Stimulated activated CD8-positive, alpha-beta memory T cell treated with anti-CD3 and anti-CD28 coated beads, Interleukin-12 subunit alpha, Interleukin-12 subunit beta, amount 100 ng/mL, for 24 hours (primary cell): ENCODE data around the gene LHX2.

Experiments used
- DNase-seq: peaks from one replicate; pipeline ENCODE4 v3.0.0-alpha.2; 2020; ENCODE audit errors: extremely low read depth

LHX2 gene

DNA sequence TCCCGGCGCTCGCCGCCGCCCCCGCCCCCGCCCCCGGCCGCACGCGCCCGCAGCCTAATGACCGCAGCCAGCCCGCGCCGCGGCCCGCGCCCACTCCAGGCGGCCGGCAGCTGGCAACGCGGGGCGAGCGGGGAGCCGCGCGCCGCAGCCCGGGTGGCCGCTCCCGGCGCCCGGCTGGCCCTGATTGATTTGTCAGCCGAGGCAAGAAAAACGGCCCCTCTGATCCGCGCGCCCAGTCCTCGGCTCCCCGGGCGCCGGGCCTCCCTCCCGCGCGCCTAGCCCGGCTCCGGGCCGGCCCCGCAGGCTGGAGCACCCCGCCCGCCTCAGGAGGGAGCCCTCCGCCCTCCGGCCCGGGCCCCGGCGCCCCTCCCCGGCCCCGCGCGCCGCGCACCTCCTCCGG lies 11.9 kb upstream of the LHX2 start:
- DNase-seq = no peak

DNA sequence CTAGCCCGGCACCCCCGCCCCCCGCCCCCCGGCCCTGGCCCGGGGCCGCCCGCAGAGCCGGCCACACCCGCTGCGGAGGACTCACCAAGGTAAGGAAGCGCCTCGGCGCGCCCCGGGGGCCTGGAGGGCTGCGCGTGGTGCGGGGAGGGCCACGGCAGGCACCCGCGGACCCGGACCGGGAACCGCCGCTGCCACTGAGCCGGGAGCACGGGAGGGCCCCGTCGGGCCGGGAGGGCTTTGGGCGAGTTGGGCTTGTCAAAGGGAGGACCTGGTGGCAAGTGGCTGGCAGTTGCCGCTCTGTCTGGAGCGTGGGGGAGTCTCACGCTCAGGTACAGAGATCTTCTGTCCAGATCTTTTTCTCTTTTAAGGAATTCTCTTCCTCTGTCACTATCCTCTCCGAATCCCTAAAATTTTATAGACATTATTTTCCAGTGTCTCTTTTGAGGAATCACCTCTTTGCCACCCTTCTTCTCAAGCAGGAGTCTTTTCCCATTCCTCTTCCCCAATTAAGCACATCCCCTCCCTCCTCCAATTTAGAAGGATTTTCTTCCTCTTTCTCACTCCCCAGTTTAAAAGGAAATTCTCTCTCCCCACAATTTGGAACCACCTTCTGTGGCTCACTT lies 11.3 kb upstream of the LHX2 start:
- DNase-seq = no peak

DNA sequence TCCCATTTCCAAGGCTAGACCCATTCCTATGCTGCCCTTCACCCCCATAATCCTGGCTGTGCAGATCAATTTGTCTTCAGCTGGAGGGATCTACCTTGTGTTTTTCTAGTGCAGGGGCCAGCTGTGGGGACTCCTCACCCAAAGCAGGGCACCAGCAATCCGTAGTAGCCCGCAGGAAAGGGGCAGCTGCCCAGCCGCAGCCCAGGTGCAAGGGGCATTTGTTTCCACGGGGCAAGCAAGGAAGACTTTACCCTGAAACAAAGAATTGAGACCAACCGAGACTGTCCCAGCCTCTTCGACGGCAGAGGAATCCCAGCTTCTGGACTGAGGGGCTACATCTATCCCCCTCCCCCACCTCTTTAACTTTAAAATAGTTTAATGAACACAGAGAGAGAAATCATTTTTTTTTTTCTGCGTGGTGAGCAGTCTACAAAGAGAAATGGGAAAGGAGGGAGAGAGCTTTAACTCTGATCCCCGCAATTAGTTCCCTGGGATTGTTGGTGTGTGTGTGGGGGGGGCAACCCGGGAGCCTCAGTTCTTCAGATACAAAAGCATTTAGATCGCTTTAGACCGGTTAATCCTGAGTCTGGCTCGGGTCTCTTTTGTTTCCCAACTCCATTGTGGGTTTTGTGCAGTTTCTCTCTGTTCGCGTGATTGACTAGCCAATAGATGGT lies 10.6 kb upstream of the LHX2 start:
- no peak for DNase-seq

DNA sequence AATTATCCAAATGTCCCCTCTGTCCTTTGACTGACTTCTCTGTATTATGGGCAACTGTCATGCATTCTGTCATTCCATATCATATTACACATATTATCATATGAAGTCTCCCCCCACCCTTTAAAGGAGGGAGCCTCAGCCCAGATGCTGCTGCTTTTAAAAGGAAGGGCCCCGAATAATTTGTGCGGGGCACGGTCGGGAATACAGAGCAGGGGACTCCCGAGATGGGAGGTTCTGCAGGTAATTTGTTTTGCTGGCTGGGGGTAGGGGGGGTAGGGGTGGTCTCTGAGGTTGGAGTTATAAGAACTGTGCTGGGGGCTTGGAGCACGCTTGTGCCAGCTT lies 10.1 kb upstream of the LHX2 start:
- no peak for DNase-seq

DNA sequence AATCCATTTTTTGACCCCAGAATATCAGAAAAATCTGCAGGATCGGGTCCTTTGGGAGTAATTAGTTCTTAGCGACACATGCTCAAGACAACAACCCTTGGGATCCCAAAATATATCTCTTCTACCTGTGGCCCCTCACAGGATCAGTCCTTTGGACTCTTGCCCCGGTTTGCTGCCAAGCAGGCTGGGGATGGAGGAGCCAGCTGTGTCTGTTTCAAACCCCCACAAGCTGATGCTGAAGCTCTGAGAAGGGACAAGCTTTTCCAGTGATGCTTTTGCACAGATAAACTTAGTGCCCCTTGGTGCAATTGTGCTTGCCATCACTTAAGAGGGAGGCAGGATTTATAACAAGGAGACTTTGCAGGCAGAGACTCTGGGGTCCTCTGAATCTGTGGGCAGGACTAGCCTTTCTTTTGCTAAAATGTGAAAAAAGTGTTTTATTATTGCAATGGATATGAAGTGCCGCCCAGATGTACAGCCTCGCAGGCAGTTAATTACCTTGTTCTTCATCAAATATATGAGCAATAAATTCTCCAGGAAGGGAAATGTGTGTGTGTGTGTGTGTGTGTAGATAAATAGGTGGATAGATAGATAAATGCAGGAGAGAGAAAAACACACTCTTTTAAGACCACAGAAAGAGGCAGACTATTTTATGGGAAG lies 9.6 kb upstream of the LHX2 start:
- DNase-seq = no peak

DNA sequence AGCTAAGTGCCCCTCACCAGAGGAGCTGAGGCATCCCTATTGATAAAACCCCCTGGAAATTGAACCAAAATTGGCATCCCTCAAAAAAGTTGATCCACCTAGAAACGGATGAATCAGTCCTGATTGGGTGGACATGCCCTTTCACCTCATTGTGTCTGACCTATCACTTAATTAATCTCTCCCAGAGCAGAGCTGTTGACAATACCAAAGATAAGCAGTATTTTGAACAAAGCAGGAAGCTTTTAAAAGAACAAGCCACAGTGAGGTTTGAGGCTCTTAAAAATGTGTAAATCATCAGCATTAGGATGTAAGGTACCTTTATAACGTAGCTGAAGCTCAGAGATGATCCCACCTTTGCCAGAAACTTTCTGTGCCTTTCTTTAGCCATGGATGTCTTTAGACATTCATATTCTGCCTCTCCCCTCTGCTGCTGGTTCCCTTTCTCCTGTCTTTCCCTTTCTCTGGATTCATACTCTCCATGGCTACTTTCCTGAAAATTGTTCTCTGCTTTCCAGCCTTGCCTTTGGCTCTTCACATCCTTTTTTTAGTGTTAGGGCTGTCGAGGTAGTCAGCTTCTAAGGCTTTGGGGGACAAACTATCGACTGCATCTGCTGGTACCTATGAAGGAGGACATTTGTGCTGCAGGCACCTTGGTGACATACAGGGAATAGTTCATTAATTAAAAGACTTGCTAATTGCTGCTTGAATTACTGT lies 7.8 kb upstream of the LHX2 start:
- DNase-seq = no peak

DNA sequence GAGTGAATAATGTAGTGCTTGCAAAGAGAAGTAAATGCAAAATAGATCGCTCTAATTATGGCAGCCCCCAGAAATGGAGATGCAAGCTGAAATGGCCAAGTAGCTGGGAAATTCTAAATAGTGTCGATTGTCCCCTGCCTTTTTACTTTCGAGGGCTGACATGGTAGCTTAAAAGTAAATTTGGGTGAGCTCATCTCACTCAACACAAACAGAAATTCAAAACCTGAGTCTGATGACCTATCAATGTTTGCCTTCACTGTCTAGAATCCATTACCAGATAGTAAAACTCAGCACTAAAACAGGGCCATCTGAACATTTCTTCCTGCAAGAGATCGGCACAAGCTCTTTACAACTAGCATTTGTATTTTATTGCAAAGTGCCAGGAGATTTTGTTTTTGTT lies 7.0 kb upstream of the LHX2 start:
- DNase-seq = no peak

DNA sequence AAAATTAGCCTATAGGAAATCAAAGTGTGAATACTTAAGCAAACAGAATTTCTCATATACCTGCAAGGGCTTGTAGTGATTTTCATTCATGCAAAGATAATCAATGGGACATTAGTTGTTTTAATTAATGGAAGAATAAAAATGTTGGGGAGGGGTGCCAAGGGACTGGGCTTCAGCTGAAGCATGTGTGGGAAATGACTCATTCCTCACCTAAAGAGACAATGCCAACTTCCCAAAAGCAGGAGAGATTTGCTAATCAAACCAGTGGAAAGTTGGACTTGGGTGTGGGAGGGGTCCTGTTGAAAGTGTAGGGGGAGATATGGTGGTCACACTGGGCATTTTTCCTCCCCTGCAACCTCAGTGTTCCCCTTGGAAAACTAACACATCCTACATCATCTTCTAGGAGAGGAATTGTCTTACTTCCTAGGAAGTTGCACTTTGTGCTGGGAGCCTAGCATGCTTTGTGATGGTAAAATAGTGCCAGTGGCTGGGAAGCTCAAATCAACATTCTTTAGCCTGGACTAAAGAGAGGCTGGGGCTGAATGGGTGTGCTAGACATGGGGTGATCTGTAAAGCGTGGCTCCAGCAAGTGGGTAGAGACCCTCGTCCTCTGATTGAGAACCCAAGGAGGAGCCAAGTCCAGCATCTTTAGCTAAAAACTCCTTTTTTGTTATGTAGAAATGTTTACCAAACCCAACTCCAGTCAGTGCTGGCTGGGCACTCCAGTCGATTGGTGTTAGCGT lies 6.4 kb upstream of the LHX2 start:
- no peak for DNase-seq

DNA sequence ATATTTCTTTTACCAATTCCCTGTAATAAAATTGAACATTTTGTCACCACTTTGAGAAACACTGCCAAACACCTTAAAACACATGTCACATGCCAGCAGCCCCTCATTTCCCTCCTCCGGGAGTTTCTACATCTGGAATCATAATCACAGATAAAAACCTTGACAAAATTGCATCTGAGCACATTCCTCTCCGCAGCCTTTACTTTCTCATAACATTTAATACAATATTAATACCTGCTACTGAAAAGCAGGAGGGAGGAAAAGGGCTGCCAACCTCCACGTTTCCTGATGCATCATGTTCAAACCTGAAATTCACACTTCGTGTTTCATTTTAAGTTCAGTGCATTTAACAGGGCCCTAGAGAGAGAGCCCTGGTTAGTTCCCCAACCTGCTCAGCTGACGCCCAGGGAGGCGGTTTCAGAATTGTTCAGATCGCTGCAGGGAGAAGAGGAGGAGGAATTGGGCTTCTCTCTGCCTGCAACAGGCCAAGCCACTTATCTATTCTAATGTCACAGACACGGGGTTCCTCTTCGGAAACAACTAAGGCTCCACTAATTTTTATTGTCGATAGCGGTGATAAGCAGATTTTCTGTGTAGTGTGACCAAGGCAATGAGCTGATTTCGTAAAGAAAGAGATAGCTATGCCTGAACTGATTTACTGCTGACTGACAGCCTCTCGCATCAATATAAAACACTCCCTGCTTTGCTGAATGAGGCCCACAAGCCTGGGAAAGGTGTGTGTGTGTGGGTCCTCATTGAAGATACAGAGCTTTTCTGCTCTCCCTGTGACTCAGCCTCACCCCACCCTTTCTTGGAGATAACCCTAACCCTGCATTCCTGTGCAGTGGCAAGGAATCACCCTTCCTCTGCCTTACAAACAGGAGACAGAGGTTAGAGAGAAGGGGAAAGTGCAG lies 4.9 kb upstream of the LHX2 start:
- DNase-seq = no peak

DNA sequence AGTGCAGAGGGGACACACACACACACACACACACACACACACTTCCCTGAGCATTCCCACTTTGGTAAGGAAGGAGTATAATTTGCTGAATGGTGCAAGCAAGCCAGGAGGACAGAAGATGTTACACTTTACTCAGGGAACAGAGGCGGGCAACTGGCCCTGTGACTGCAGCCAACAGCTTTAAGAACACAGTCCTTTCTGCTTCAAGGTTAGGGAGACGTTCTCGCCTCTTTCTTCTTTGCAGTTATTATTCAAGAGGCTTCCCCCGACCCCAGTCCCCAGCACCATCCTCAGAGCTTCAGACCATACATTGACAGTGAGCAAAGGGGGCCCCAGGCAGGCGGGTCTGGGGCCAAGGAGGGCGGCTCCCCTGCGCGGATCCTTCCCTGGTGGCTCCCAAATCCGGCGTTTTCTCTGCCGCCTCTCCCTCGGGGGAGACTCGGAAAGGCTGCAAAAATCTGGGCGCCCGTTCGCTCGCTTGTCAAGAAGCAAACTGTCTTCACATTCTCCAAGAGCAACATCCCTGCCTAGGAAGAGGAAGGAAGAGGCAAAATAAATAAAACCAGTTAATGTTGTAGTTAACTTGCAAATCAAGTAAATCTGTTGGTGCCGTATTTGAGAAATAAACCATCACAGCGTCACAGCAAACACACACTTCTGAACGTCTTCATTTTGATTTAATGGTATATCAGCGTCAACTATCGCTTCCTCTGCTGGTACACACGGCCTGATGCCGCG lies 3.8 kb upstream of the LHX2 start:
- no peak for DNase-seq

DNA sequence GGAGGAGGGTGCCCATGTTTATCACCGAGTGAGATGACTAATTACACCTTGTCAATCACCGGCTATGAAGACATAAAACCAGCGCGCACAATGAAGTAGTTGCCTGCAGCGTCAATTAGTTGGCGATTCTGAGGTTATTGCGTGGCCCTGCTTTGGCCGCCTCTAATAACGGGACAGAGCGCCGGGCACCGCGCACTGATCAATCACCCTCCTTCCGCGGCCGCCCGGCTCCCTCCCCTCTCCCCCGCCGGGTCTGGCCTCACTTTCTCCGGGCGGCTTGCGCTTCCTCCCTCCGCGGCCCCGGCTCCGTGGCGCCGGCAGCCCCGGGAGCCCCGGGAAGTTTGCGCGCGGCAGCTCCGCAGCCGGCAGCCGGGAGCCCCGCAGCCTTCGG lies 3.3 kb upstream of the LHX2 start:
- no peak for DNase-seq

DNA sequence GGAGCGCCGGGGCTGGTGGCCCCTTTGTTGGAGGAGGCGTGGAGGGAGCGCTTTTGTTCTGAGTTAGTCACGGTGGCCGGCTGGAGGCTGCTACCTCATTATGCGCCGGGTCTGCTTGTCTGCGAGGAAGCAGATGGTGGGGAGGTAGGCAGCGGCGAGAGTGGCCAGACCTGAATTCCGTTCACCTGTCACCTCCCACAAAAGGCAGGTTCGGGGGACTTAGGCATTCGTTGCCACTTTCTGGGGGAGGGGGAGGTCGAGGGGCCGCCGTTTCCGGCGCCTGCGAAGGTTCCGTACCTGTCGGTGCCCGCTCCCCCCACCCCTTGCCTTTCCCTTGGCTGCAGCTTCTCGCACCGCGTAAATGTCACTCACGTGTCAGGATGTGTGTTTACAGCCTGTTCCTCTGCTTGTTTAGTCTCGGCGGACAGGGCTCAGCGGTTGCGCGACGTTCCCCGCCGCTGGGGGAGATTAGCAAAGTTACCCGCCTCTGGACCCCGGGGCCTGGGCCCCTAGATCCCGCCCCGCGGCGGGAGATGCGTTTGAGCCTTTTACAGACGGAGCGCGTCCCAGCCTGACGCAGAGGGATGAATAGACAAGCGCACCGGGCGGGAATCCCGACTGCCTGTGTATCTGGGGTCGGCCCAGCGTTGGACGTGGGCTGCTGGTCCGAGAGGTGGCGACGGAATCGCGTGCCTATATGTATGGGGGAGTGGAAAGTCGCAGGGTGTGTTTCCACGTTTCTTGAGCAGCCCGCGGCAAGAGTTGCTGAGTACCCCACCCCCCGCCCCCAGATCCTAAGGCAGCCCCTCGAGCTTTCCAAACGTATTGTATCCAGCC lies 2.7 kb upstream of the LHX2 start:
- no peak for DNase-seq

DNA sequence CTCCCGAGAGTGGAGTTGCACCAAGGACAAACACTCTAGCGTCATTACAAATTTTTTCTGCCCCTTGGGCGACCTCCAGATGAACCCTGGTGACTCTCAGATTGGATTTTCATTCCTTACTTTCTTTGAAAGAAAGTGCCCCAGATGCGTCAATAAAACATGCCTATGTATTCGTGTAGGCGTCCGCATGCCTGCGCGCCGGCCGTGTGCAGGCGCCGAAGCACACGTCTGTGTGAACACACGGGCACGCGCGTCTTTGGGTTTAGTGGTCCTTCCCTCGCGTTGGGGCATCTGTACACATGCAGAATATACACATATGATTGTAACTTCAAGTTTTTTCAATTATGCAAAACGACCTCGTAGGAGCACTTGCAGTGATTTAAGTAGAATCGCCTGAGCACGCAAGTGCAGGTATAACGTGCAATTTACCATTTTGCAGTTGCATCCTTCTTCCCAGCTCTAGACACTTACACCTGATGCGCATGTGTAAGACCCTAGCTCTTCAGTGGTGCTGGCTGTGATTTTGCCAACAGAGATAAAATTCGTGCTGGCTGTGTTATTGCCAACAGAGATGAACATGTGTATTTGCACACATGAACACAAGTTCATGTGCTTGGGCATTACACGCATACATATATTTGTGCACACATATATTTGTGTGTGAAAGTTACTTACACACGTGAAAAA lies 1.9 kb upstream of the LHX2 start:
- no peak for DNase-seq

DNA sequence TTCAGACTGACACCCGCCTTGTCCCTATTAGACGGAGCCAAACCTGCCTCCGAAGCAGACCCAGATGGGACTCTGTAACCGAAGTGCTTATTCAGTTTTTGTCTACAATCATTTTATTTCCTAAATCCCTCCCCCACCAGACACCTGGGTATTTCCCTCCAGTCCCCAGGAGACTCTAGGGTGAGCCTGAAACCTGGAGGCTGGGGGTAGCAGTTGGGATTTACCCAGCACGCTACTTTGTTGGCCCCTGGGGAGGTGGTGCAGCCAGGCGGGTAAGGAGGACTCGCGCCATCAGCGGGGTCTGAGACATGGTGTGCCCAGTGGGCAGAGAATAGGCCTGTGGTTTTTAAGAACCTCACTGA lies 1.3 kb upstream of the LHX2 start:
- DNase-seq = no peak

DNA sequence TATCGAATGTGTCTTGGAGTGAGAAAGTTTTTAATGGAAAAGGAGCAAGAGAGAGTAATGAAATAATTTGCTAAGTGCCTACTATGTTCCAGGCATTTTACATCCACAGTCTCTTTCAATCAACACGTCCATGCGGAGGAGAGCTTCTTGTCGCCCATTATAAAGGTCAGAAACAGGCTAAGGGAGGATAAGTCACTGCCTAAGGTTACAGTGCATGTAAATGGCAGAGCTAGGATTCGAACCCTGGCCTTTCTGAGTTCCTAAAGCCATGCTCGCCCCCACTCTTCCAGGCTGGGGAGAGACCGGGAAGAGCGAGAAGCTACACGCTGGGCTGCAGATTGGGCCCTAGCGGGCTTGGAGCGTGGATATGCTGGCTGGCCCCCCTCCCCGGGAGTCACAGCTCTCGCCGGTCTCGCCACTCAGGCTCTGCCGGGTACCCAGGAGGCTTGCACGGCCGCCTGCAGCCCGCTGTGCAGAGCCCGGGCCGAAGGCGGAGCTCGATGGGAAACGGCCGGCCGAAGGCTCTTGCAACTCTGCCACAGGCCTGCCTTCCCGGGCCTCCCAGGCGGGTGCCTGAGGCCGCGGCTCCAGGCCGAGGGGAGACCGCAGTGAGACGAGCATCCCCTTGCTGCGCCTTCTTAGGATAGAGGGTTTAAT lies 775 bp upstream of the LHX2 start:
- DNase-seq = no peak

DNA sequence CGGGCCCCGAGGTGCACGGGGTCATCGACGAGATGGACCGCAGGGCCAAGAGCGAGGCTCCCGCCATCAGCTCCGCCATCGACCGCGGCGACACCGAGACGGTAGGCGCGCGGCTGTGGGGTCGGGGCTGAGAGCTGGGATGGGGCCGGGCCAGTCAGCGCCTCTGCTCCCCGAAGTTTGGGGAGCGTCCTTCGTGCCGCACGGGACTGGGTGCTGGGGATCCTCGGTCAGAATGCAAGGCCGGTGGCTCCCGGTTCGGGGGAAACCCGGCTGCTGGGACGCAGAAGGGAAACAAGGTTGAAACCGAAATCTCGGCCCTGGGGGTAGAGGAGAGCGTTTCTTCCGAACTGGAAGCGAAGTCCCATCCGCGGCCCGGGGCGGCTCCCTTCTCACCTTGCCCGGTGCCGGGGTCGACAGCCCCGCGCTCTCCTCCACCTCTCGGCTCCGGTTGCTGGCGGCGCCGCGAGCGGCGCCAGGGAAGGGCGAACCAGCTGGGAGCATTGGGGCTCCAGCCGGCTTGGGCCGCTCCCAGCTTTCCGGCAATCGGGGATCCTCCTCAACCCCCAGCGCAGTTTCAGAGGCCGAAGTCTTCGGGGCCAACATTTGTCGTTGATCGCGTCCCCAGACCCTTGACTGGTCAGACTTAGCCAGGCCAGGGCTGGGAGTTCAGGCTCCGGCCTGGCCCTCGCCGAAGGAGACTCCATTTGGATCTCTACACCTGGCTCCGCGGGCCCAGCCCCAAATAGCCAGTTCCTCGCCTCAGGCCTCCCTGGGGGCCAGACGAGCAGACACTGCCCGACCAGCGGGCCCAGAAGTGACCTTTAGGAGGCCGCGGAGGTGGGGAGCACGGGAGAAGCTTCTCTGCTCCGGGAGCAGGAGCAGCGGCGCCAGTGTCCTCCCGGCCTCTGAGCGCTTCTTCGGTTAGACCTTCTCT lies 1.1 kb downstream of the LHX2 start:
- no peak for DNase-seq
